ENCODE results near the gene NEK2. TPM values are rescaled to one million over a fixed set of nuclear protein-coding genes. Genes with fewer than 3 reads are reported as not detected.

NEK2 gene
- 3.1 and 4.4 TPM in 2 replicates for total RNA-seq

GRCh38 chr1:211675230-211676105 is at the start of gene NEK2:
Gene NEK2 (minus strand): TSS chr1:211675621. CDS start chr1:211675479, 142 bp downstream.

Other genes starting within 250 kb of the NEK2 start
- gene RD3, start 183.5 kb downstream of the NEK2 start, total RNA-seq, result not detected in 2 replicates
- gene SLC30A1, start 96.5 kb downstream of the NEK2 start, total RNA-seq, result 13.4 and 29.6 TPM in 2 replicates
- 11.0 and 18.8 TPM in 2 replicates for gene LPGAT1, start 155.1 kb upstream of the NEK2 start, total RNA-seq